Vagina (tissue), 2 donors: Measurements from ENCODE around the gene SYT1. TPM values are rescaled to one million over a fixed set of nuclear protein-coding genes. Genes with fewer than 3 reads are reported as not detected.

ENCODE experiments used
- DNase-seq, 2 donors: peaks; one replicate each; pipeline ENCODE4 v3.0.0-alpha.2; 2017; ENCODE audit errors: extremely low spot score in 2 of 2
- H3K27ac ChIP-seq: fragments of 200-600 bp; sonication (generic); one replicate; pipeline ENCODE4 v1.5.1; 2019
- H3K27me3 ChIP-seq: fragments of 200-600 bp; sonication (generic); one replicate; pipeline ENCODE4 v1.5.1; 2019
- H3K36me3 ChIP-seq, 2 donors: fragments of 200-600 bp; sonication (generic); one replicate each; pipeline ENCODE4 v1.5.1; 2017 to 2019
- H3K4me1 ChIP-seq: fragments of 200-600 bp; sonication (generic); one replicate; pipeline ENCODE4 v1.5.1; 2019
- H3K4me3 ChIP-seq, 2 donors: fragments of 200-600 bp; sonication (generic); 1 replicate in 1 of 2; 2 replicates in 1 of 2; pipeline ENCODE4 v1.5.1; 2016 to 2019
- H3K9me3 ChIP-seq: fragments of 200-600 bp; sonication (generic); one replicate; pipeline ENCODE4 v1.5.1; 2019
- POLR2A ChIP-seq, 2 donors: fragments of 450-650 bp; IDR thresholded peaks; one replicate each; pipeline ENCODE4 v1.6.1; 2017; ENCODE audit warnings: antibody characterized with exemption in 2 of 2, mild to moderate bottlenecking in 2 of 2, moderate library complexity in 2 of 2
- POLR2AphosphoS5 ChIP-seq, 2 donors: sonication (generic); formaldehyde crosslinking; IDR thresholded peaks; one replicate each; pipeline ENCODE4 v1.9.0; 2017; ENCODE audit warnings: antibody characterized with exemption in 2 of 2, mild to moderate bottlenecking in 2 of 2, low read depth in 1 of 2; ENCODE audit not compliant: insufficient read depth in 1 of 2
- intact Hi-C: fragments of 100-400 bp; cut with DNase I; formaldehyde crosslinking; loops from one replicate; pipeline ENCODE4 v1.15.1; 2023
- total RNA-seq: library from RNA; depleted of rRNA; stranded (reverse); fragments of >200 nt; gene quantifications from one replicate; pipeline ENCODE4 v1.2.3, GENCODE V29; 2016
- TF ChIP-seq, protein P1 (sequence below), 3 experiments: fragments of 450-650 bp in 2 of 3; fragments of 200-600 bp in 1 of 3; sonication (generic) in 1 of 3; IDR thresholded peaks; one replicate each; pipeline ENCODE4 v1.5.1; 2017 to 2019; ENCODE audit warnings: antibody characterized with exemption in 3 of 3, mild to moderate bottlenecking in 2 of 3, moderate library complexity in 2 of 3

SYT1 gene
- total RNA-seq, 1 donor from 2014 or later, result 13.3 TPM

DNA sequence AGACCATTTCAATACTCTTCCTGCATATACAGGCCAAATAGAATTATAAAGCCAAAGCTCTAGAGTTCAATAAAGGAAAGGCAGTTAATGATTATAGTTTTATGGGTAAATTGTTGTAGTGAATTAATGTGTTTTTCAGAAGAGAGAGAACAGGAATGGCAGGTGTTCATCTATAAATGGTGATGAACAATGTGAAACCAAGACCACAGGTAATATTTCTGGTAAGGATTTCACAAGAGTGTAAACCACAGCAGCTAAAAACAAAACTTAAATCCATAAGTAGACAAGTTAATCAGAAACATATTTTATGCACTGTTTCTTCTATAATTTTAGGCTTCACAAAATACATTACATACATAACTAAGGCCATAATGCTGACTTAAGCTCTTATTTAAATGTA, 204.4 kb downstream of the SYT1 start:
- TF ChIP-seq POLR2AphosphoS5 (IDR thresholded peaks at IDR 0.05; ENCODE audit: insufficient read depth in 1 of 2, low read depth in 1 of 2), result no peak
- TF ChIP-seq, protein P1, sequence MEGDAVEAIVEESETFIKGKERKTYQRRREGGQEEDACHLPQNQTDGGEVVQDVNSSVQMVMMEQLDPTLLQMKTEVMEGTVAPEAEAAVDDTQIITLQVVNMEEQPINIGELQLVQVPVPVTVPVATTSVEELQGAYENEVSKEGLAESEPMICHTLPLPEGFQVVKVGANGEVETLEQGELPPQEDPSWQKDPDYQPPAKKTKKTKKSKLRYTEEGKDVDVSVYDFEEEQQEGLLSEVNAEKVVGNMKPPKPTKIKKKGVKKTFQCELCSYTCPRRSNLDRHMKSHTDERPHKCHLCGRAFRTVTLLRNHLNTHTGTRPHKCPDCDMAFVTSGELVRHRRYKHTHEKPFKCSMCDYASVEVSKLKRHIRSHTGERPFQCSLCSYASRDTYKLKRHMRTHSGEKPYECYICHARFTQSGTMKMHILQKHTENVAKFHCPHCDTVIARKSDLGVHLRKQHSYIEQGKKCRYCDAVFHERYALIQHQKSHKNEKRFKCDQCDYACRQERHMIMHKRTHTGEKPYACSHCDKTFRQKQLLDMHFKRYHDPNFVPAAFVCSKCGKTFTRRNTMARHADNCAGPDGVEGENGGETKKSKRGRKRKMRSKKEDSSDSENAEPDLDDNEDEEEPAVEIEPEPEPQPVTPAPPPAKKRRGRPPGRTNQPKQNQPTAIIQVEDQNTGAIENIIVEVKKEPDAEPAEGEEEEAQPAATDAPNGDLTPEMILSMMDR (IDR thresholded peaks at IDR 0.05), result no peak
- no peaks in the 10 kb centered on the region for H3K4me1 ChIP-seq
- intact Hi-C loops, result no loop called here
- no peak overlapping the region for H3K4me3 ChIP-seq
- no peaks in the 10 kb centered on the region for H3K36me3 ChIP-seq
- H3K27ac ChIP-seq, result no peak overlapping the region
- no peaks in the 10 kb centered on the region for H3K27me3 ChIP-seq
- no peak for DNase-seq
- no peaks in the 10 kb centered on the region for H3K9me3 ChIP-seq

DNA sequence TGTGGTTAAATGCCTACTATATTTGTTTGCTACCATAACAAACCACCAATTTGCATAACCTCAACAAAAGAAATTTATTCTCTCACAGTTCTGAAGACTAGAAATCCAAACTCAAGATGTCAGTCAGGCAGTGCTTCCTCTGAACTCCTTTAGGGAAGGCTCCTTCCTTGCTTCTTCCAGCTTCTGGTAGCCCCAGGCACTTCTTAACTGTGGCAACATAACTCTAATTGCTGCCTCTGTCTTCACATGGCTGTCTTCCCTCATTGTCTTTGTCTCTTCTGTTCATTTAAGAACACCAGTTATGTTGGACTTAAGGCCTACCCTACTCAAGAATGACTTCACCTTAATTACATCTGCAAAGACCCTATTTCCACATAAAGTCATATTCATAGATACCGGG, 206.9 kb downstream of the SYT1 start:
- Histone ChIP-seq H3K9me3 (no peaks in the 10 kb centered on the region), H3K4me1 (no peaks in the 10 kb centered on the region), H3K27me3 (no peaks in the 10 kb centered on the region), H3K36me3 (no peaks in the 10 kb centered on the region), H3K4me3 (no peak overlapping the region), H3K27ac (no peak overlapping the region)
- no peak for TF ChIP-seq POLR2A (IDR thresholded peaks at IDR 0.05)
- no peak for TF ChIP-seq POLR2AphosphoS5 (IDR thresholded peaks at IDR 0.05; ENCODE audit: insufficient read depth in 1 of 2, low read depth in 1 of 2)
- TF ChIP-seq, protein P1 (IDR thresholded peaks at IDR 0.05), result no peak
- no peak for DNase-seq
- intact Hi-C loops, result no loop called here

DNA sequence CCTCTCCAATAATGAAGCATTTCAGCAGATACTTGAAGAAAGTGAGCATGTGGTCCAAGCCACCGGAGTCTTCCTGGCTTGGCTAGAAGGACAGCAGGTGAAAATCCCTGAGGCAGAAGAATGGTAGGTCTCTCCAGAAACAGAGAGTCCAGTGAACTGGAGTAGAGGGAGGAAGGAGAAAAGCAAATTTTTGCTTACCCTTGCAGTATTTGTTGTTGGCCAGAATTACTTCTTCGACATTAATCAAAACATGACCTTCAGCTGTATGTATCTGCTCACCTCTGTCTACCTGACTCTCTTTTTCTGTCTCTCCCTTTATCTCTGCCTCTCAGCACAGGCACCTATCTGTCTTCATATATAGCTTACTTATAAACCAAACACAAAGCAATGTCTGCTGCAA, 208.9 kb downstream of the SYT1 start:
- intact Hi-C loops, result no loop called here
- Histone ChIP-seq H3K4me3 (no peak overlapping the region), H3K27me3 (no peaks in the 10 kb centered on the region), H3K27ac (no peak overlapping the region), H3K4me1 (no peaks in the 10 kb centered on the region), H3K36me3 (no peaks in the 10 kb centered on the region), H3K9me3 (no peaks in the 10 kb centered on the region)
- DNase-seq, result no peak
- TF ChIP-seq POLR2AphosphoS5 (IDR thresholded peaks at IDR 0.05; ENCODE audit: insufficient read depth in 1 of 2, low read depth in 1 of 2) (no peak), POLR2A (IDR thresholded peaks at IDR 0.05) (no peak)
- TF ChIP-seq, protein P1 (IDR thresholded peaks at IDR 0.05), result no peak

DNA sequence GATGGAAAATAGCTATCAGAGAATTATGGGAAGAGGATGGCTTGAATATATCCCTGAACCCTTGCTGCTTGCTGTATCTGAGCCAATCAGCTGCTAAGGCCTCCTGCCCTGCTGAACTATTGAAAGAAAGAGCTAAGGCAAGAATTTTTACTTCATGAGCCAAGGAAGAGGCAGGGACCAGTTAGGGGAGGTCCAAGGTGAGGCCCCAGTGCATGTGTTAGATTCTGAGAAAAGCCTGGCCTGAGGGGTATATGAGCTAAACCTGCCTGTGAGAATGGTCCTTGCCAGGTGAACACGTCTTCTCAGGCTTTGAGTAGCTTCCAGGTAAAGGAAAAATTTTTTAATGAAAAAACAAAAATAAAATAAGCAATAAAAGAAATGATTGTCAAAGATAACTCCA, 218.0 kb downstream of the SYT1 start:
- Histone ChIP-seq H3K36me3 (no peaks in the 10 kb centered on the region), H3K4me3 (no peak overlapping the region)

DNA sequence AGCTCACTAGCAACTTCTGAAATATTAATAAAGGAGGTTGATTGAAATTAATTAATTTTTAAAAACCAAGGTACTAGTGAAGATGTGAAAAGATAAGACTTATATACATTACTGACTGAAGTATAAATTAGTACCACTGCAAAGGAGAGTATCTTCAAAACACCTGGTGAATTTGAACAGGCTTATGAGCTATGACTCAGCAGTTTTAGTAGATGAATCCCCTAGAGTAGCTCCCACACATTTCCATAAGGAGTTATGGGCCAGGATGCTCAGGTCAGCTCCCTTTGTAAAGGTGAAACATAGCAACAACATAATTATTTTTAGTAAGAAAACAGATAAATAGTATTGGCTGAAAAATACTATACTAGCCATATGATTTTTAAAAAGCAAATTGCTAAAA, 218.6 kb downstream of the SYT1 start:
- H3K27ac ChIP-seq, result no peak overlapping the region
- DNase-seq, result no peak
- no peaks in the 10 kb centered on the region for H3K4me1 ChIP-seq
- H3K36me3 ChIP-seq, result no peaks in the 10 kb centered on the region
- H3K4me3 ChIP-seq, result no peak overlapping the region
- H3K9me3 ChIP-seq, result no peaks in the 10 kb centered on the region
- no peaks in the 10 kb centered on the region for H3K27me3 ChIP-seq
- intact Hi-C loops, result no loop called here
- TF ChIP-seq, protein P1 (IDR thresholded peaks at IDR 0.05), result no peak
- TF ChIP-seq POLR2A (IDR thresholded peaks at IDR 0.05) (no peak), POLR2AphosphoS5 (IDR thresholded peaks at IDR 0.05; ENCODE audit: insufficient read depth in 1 of 2, low read depth in 1 of 2) (no peak)

More for the DNA sequence above, 218.0 kb downstream of the SYT1 start:
- Histone ChIP-seq H3K9me3 (no peaks in the 10 kb centered on the region), H3K4me1 (no peaks in the 10 kb centered on the region), H3K27ac (no peak overlapping the region), H3K27me3 (no peaks in the 10 kb centered on the region)
- no peak for DNase-seq
- TF ChIP-seq POLR2A (IDR thresholded peaks at IDR 0.05) (no peak), POLR2AphosphoS5 (IDR thresholded peaks at IDR 0.05; ENCODE audit: insufficient read depth in 1 of 2, low read depth in 1 of 2) (no peak)
- TF ChIP-seq, protein P1 (IDR thresholded peaks at IDR 0.05), result no peak
- intact Hi-C loops, result no loop called here
